Esophagus squamous epithelium (tissue), 4 donors: ENCODE results near the gene KCNMB3.

Experiments used
- CTCF ChIP-seq, 6 experiments: fragments of 450-650 bp in 4 of 6; fragments of 200-600 bp in 2 of 6; sonication (generic) in 2 of 6; IDR thresholded peaks; one replicate each; pipeline ENCODE4 v1.5.1; 2016 to 2019; ENCODE audit warnings: antibody characterized with exemption in 6 of 6, mild to moderate bottlenecking in 4 of 6, moderate library complexity in 4 of 6
- POLR2A ChIP-seq, 4 donors: fragments of 450-650 bp; IDR thresholded peaks; one replicate each; pipeline ENCODE4 v1.6.1; 2017; ENCODE audit warnings: antibody characterized with exemption in 4 of 4, mild to moderate bottlenecking in 4 of 4, moderate library complexity in 3 of 4

DNA sequence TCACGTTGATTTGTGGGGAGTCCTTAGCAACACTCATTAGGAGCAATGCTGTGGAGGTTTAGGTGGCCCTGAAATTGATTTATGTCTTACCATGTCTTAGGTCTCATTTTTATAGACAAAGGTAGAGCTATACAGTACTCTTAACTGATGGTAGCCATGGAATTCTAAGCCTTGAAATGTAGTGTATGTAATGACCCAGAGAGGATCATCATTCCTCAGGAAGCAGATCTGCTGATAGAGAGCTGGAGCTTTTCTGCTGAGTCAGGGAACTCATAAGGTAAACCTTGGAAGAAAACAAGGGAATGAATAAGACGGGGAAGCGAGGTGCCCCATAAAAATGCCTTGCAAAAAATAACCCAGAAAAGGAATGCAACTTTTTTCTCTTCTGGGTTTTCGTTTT is 37.9 kb upstream of the KCNMB3 start:
- TF ChIP-seq CTCF (IDR thresholded peaks at IDR 0.05): no peak
- TF ChIP-seq POLR2A (IDR thresholded peaks at IDR 0.05): no peak
